GOT3 (cell line): Measurements from ENCODE around the gene INSIG2.

Experiments
- DNase-seq: peaks from one replicate; lab custom pipeline; 2025; ENCODE audit warnings: mixed read lengths; lab: John Stamatoyannopoulos, UW

INSIG2 gene

DNA sequence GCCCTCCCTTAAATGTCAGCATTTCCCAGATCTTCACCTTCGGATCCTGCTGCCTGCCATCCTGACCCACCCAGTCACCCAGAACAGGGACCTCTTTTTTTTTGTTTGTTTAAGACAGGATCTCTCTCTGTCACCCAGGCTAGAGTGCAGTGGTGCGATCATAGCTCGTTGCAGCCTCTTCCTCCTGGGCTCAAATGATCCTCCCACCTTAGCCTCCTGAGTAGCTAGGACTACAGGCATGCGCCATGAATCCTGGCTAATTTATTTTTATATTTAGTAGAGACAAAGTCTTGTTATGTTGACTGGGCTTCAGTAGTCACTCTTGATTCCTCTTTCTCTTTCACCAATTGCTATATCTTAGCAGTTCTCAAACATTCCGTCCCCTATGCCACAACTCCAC is 39.0 kb downstream of the INSIG2 start:
- DNase-seq, result no peak

GRCh38 chr2:118128826-118129225 is 40.6 kb downstream of the INSIG2 start:
- DNase-seq, result no peak

GRCh38 chr2:118130385-118130784 is 42.1 kb downstream of the INSIG2 start:
- no peak for DNase-seq

DNA sequence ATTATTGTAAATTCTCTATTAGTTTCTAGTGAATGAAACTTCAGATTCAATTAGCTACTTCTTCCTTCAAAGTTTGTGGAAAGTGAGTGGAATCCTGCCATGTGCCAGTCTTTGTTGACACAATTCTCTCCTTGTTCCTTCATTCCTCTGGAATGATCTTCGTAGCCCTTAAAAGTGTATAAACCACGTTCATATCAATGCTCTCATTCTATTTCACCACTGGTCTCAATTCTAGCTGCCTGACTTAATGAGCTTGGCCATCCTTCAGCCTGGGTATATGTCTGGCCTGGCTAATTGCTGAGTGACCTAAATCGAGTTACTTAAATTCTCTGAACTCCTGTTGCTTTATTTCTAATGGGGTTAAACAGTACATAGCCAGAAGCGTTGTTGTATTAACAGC is 43.5 kb downstream of the INSIG2 start:
- DNase-seq, result no peak

DNA sequence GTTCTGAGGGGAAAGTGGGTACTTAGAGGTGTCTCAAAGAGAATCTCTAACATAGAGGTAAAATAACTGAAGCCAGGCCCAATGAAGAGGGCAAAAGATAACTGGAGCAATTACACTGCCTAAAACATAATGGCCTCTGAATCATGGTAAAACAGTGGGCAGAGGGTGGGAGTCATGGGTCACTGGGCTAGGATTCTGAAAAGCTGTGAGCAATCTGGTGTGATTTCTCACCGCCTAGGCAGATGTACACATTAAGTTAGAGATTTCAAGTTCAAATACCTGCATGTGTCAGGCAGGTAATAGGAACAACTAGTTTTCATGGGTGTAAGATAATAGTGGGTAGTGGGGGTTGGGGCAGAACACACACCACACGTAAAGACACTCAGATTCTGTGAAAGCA is 45.6 kb downstream of the INSIG2 start:
- DNase-seq, result no peak

GRCh38 chr2:118134650-118135049 is 46.4 kb downstream of the INSIG2 start:
- DNase-seq, result no peak

GRCh38 chr2:118145207-118145606 is 56.9 kb downstream of the INSIG2 start:
- no peak for DNase-seq

DNA sequence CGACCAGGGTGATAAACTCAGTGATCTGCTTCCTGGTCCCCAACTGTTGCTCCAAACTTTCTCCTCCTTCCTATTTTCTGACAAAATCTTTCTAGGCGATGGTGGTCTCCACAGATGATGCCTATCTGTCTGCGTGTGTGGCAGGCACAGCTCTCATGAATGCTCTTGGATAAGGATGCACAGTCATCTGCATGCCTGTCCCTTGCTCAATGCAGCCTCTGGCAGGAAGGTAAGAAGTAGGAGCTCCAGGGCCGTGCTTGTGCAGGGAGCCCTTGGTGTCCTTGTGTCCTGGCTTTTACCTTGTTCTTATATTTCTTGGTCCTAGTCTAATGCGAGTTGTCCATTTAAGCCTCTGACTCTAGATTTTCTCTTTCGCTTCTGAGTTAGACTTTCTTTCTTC is 57.5 kb downstream of the INSIG2 start:
- no peak for DNase-seq

- DNase-seq, result no peak
Observed at GRCh38 chr2:118146315-118147283, 58.3 kb downstream of the INSIG2 start.

- no peak for DNase-seq
Observed at GRCh38 chr2:118148133-118148532, 59.9 kb downstream of the INSIG2 start.

DNA sequence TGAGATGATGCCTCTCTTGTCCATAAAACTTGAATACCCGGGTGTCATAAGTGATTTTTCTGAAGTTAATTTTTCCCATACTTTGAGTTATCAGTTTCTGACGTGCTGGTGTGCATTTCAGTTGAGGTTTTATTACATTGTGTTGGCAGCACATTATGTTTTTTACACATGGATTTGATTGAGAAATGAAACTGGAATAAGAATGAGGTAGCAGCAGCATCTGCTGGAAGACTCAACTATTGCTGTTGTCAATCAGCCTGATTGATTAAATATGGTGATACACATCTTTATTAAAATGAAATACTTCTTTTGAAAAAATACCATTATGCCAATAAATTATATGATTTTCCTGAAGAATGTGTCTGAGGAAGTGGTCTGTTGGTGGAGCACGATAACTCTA is 60.5 kb downstream of the INSIG2 start:
- no peak for DNase-seq

DNA sequence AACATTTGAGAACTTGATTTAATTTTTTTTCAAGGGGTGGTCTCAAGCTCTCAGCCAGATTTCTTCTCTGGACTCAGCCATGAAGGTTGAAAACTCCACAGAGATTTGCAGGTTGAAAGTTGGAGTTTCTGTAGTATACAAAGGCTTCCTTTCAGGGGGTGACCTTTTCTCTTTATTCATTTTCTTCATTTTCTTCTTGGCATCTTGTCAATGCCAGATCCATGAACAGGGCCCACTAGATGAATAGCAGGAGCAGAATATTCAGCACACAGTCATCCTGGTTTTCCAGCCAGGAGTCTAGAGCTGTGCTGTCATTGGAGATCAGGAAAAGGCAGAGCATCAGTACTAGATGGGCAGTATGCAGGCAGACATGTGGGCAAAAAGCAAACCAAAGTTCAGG is 62.0 kb downstream of the INSIG2 start:
- no peak for DNase-seq

- no peak for DNase-seq
Observed at GRCh38 chr2:118151831-118152230, 63.6 kb downstream of the INSIG2 start.

DNA sequence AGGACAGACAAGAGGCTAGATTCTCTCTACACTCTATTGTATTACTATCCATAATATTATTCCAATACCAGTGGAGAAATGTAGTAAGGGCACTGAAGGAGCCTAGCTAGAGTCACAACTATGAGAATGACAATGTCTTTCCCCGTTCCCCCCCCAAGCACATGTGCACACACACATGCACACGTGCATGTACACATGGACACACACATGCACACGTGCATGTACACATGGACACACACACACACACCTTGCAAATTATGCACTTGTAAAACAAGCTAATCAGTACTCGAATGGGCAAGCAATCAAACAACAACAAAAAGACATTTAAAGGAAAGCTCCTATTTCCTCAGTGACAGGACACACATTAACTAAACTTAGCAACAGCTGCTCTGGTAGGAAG is 65.2 kb downstream of the INSIG2 start:
- DNase-seq, result no peak

GRCh38 chr2:118154176-118154575 is 65.9 kb downstream of the INSIG2 start:
- DNase-seq, result no peak
